Mammary epithelial cell (primary cell): ENCODE results near the gene PPP1R9B.

Experiments
- EZH2 ChIP-seq: IDR thresholded peaks from 2 replicates; pipeline ENCODE4 v1.6.1; 2012; ENCODE audit warnings: low read length, inconsistent platforms, borderline replicate concordance
- TF ChIP-seq, protein P1 (sequence below), 2 donors: IDR thresholded peaks in 1 of 2; conservative IDR thresholded peaks in 1 of 2; 2 replicates each; pipeline ENCODE4 v1.5.1; 2011 to 2012; ENCODE audit warnings: inconsistent platforms in 2 of 2, low read length in 2 of 2, mild to moderate bottlenecking in 2 of 2, control low read depth in 1 of 2, low read depth in 1 of 2; ENCODE audit not compliant: insufficient read depth in 1 of 2; ENCODE audit errors: extremely low read depth in 1 of 2

DNA sequence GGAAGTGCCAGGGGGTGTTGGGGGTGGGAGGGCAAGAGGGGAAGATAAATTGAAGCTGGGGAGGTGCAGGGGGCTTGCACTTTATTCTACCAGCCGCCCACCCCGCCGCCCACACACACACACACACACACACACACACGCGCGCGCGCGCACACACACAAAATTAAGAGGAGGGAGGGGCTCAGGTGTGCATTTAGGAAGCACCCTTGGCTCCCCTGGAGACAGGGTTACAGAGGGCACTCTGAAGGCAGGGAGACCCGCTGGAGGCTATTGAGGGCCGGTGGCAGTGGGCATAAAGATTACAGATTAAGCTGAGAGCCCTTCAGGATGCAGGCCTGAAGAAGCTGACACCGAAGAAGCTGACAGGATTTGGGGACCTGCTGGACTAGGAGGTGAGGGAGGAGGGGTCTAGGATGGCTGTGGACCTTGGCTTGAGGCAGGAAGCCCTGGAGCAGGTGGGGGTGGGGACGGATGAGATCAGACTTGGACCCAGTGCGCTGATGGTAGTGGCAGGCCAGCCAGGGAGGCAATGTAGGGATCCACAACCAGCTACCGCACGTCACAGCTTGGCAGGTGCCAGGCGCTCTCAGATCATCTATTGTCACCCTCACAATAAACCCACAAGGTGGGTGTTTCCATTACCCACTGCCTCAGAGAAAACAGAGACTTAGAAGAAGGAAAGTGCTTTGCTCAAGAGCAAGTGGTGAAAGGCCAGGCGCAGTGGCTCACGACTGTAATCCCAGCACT, 19.7 kb downstream of the PPP1R9B start:
- TF ChIP-seq, protein P1, sequence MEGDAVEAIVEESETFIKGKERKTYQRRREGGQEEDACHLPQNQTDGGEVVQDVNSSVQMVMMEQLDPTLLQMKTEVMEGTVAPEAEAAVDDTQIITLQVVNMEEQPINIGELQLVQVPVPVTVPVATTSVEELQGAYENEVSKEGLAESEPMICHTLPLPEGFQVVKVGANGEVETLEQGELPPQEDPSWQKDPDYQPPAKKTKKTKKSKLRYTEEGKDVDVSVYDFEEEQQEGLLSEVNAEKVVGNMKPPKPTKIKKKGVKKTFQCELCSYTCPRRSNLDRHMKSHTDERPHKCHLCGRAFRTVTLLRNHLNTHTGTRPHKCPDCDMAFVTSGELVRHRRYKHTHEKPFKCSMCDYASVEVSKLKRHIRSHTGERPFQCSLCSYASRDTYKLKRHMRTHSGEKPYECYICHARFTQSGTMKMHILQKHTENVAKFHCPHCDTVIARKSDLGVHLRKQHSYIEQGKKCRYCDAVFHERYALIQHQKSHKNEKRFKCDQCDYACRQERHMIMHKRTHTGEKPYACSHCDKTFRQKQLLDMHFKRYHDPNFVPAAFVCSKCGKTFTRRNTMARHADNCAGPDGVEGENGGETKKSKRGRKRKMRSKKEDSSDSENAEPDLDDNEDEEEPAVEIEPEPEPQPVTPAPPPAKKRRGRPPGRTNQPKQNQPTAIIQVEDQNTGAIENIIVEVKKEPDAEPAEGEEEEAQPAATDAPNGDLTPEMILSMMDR (conservative IDR thresholded peaks at IDR 0.05 in 1 of 2, IDR thresholded peaks at IDR 0.05 in 1 of 2; ENCODE audit: extremely low read depth in 1 of 2, insufficient read depth in 1 of 2, low read depth in 1 of 2, low read length in 2 of 2): no peak
- TF ChIP-seq EZH2: no peak
